NK-92 treated with Interleukin-12 subunit alpha and Interleukin-12 subunit beta, amount 100 ng/mL, for 24 hours (cell line): ENCODE results near the gene XRCC6.
"Not testable (repeated sequence)": the region's sequence is repeated elsewhere in the genome, so short reads cannot be mapped to it uniquely, and the experiment has no call there.

Experiments
- DNase-seq: peaks from one replicate; lab custom pipeline; 2025; lab: John Stamatoyannopoulos, UW

The XRCC6 gene

GRCh38 chr22:41650821-41651220 lies 29.7 kb downstream of the XRCC6 start:
- DNase-seq: no peak

GRCh38 chr22:41654322-41654721 lies 33.2 kb downstream of the XRCC6 start:
- DNase-seq: no peak

DNA sequence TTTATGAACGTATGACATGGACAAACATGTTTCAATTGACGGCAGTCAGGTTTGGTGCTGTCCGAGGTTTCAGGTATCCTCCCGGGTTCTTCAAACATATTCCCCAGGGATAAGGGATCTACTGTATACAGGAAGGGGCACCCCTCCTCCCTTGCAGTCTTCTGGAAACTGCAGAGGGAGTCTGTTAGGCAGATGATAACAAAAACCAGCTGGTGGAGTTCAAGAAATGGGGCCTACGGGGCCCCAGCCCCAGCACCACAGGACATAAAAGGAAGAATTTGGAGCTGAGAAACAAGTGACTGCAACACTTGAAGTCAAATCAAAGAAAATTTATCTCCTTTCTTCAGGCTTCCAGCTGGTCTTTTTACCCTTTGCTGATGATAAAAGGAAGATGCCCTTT lies 35.5 kb downstream of the XRCC6 start:
- no peak for DNase-seq

DNA sequence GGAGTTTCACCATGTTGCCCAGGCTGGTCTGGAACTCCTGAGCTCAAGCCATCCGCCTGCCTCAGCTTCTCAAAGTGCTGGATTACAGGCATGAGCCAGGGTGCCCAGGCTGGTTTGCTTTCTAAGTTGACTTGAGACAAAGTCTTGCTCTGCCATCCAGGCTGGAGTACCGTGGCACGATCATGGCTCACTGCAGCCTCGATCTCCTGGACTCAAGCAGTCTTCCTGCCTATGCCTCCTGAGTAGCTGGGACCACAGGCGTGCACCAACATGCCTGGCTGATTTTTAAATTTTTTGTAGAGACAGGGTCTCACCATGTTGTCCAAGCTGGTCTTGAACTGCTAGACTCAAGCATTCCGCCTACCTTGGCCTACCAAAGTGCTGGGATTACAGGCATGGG lies 36.6 kb downstream of the XRCC6 start:
- no peak for DNase-seq

GRCh38 chr22:41658869-41659268 lies 37.8 kb downstream of the XRCC6 start:
- DNase-seq: no peak

DNA sequence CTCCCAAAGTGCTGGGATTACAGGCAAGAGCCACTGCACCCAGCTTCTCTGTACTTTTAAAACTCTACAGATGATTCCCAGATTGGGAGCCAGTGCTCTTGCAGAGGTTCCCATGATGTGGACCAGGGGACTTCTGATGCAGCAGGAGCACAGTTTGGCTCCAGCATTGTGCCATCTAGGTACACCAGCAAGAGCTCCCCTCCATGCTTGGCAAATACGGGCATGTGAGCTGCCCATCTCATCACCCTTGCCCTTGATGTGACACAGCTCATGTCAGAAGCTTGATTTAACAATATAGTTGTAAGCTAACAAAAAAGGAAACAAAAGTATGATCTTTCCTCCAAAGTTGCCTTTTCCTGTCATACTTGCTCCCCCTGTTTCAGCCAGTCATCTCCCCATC lies 38.8 kb downstream of the XRCC6 start:
- no peak for DNase-seq

DNA sequence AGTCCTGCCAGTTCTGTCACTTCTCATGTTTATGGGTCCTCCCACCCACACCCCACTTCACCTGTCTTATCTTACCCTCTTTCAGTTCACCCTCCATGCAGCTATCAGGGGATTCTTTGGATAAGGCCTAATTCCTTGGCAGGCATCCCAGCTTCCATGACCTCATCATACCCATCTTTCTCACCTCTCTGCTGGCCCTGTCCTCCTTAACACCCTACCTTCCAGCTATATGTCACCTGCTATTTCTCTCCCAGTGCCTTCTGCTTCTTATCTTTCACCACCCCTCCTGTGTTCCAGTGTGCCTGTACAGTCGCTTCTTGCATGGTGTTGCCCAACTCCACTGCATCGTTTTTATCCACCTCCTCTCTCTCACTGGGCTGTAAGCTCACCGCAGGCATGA lies 39.3 kb downstream of the XRCC6 start:
- no peak for DNase-seq

DNA sequence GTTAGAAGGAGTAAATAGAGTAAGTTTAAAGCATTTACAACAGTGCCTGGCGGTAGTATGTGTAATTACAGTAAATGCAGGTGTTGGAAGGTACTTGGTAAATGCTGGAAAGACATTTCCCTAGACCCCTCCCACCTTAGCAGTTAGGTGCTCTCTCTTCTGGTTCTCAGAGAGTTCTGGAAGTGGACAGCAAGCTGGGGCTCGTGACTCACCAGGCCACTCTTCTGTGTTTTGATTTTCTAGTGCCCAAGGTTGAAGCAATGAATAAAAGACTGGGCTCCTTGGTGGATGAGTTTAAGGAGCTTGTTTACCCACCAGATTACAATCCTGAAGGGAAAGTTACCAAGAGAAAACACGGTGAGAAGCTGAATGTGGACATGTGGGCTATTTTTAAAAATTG lies 40.0 kb downstream of the XRCC6 start:
- no peak for DNase-seq

DNA sequence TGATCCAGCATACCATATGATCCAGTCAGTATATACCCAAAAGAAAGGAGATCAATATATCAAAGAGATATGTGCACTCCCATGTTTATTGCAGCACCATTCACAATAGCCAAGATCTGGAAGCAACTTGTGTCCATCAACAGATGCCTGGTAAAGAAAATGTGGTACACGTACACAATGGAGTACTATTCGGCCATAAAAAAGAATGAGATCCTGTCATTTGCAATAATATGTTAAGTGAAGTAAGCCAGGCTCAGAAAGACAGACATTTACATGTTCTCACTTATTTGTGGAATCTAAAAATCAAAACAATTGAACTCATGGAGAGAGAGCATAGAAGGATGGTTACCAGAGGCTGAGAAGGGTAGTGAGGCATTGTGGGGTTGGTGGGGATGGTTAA lies 40.6 kb downstream of the XRCC6 start:
- no peak for DNase-seq

- DNase-seq: not testable (repeated sequence)
Observed at GRCh38 chr22:41663594-41663993, 42.5 kb downstream of the XRCC6 start.

DNA sequence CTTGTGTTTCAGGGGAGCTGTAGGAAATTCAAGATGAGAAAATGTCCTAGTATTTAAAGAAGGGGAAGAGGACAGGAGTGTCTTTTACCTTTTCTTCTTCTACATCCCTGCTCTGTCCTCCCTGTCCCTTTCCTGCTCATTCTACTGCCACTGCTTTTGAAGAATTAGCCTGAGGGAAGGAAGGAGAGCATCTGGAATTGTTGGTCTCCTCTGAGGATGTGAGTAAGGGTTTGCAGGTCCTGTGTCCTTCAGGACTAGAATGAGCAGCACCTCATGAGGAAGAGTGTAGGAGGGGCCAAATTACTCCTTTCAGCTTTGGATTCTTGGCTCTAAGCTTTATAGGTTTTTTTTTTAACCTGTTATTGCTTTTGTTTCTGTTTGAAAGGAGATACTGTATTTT lies 43.4 kb downstream of the XRCC6 start:
- no peak for DNase-seq

GRCh38 chr22:41664951-41665350 lies 43.9 kb downstream of the XRCC6 start:
- DNase-seq: no peak

DNA sequence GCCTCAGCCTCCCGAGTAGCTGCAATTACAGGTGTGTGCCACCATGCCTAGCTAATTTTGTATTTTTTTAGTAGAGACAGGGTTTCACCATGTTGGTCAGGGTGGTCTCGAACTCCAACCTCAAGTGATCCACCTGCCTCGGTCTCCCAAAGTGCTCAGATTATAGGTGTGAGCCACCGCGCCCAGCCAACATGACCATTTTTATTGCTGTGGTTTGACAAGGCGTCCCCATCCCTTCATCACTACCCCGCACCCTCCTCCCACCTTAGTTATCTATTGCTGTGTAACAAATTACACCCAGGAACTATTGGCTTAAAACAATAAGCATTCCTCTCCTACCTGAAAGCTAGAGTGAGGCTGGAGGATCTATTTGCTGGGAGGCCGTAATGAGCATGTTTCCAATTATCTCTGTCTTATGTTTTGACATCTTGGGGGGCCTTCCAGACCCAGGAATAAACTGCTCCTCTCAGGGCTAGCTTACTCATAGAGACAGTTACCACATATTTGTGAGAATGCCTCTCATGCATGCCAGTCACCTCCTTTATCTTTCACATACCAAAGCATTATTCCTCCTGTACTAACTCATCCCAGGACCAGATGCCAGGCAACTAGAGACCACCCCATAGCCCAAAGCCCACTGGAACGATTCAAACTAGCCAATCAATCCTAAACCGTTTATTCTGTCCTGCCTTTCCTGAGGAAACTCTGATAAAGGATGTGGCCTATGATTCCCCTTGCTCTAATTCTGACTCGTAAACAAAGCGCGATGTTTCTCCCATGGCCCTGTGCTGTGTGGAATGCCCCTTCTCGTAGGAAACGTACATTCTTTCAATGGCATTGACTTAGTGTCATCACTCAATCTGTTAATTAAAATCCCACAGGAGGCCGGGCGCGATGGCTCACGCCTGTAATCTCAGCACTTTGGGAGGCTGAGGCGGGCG lies 48.1 kb downstream of the XRCC6 start:
- no peak for DNase-seq

DNA sequence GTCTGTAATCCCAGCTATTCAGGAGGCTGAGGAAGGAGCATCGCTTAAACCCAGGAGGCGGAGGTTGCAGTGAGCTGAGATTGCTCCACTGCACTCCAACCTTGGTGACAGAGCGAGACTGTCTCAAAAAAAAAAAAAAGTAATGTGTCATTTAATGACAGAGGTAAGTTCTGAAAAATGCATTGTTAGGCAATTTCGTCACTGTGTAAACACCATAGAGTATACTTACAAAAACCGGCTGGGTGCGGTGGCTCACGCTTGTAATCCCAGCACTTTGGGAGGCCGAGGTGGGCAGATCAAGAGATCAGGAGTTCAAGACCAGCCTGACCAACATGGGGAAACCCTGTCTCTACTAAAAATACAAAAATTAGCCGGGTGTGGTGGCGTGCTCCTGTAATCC lies 51.0 kb downstream of the XRCC6 start:
- DNase-seq: not testable (repeated sequence)

DNA sequence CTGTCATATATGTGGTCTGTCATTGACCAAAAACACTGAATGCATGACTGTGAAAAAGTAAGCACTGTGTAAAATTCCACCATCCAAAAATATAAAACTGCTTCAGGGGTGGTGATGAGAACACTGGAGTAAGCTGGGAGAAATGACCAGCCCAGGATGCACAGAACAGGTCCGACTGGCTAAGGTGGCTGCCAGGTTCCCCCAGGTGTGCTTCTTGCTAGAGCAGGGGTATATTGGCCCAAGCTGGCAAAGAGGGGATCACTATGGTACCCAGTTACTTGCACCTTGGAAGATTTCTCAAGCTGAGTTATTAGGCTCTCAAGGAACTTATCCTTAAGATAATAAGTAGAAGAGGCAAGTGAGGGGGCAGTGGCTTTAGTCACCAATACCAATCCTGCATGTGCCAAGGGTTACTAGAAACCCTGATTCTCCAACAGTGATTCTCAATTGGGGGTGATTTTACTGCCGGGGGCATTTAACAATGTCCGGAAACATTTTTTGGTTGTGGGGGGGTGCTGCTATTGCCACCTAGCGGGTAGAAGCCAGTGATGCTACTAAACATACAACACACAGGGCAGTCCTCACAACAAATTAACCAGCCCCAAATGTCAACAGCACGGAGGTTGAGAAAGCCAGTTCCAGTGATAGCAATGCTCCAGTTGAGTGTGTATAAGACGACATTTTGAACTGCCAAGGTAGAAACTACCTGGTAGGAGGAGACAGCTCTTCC lies 51.9 kb downstream of the XRCC6 start:
- DNase-seq: no peak

DNA sequence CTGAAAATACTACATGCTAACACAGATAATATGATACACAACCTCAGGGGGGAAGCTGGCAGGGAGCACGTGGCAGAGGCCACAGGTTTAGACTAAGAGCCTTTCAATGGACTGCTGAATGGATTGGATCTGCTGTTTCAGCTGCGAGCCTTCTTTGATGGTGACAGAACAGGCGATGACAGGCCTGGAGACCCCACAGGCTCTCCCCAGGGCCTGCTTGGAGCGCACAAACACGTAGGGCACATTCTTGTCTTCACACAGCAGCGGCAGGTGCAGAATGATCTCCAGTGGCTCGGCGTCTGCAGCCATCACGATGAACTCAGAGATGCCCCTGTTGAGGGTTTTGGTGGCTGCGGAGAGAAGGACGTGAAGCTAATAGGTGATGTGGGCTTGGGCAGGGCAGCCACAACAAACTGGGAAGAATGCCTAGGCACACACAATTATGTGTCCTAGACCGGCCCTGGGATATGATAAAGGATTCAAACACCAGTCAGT lies 53.8 kb downstream of the XRCC6 start:
- no peak for DNase-seq

DNA sequence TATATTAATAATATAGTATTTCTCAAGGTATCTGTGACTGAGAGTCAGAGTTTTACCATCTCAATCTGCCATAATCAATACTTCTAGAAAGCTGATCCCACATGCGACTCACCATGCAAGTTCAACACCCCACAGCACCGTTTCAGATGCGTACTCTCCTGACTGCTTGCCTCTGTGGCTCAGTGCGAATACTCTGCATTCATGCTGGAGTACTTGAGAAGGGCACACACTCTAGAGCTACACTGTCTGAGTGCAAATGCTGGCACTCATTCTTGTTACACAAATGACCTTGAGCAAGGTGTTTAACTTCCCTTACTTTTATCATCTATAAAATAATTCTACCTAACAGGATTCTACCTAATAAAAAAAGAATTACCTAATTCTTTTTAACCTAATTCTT lies 55.0 kb downstream of the XRCC6 start:
- DNase-seq: no peak

DNA sequence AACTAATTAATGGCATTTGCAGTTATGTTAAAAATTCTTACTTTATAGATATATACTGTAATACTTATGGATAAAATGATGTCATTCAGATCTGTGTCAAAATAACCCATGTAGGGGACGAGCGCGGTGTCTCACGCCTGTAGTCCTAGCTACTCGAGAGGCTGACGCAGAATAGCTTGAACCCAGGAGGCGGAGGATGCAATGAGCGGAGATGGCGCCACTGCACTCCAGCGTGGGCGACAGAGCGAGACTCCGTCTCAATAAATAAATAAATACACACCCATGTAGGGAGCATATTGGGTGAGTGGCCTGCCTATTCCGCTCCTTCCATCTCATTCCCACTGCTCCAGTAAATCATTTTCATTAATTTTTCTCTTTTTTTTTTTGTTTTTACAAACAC lies 60.5 kb downstream of the XRCC6 start:
- DNase-seq: no peak

GRCh38 chr22:41682033-41682807 lies 61.1 kb downstream of the XRCC6 start:
- DNase-seq: peak; percentile 61

- no peak for DNase-seq
Observed at GRCh38 chr22:41683052-41683451, 62.0 kb downstream of the XRCC6 start.

GRCh38 chr22:41683616-41684015 lies 62.5 kb downstream of the XRCC6 start:
- DNase-seq: no peak

- no peak for DNase-seq
Observed at GRCh38 chr22:41684194-41684593, 63.1 kb downstream of the XRCC6 start.
